ENCODE measurements around the gene STX19.
"Not testable (repeated sequence)": the region's sequence is repeated elsewhere in the genome, so short reads cannot be mapped to it uniquely, and the experiment has no call there.

Gene STX19

DNA sequence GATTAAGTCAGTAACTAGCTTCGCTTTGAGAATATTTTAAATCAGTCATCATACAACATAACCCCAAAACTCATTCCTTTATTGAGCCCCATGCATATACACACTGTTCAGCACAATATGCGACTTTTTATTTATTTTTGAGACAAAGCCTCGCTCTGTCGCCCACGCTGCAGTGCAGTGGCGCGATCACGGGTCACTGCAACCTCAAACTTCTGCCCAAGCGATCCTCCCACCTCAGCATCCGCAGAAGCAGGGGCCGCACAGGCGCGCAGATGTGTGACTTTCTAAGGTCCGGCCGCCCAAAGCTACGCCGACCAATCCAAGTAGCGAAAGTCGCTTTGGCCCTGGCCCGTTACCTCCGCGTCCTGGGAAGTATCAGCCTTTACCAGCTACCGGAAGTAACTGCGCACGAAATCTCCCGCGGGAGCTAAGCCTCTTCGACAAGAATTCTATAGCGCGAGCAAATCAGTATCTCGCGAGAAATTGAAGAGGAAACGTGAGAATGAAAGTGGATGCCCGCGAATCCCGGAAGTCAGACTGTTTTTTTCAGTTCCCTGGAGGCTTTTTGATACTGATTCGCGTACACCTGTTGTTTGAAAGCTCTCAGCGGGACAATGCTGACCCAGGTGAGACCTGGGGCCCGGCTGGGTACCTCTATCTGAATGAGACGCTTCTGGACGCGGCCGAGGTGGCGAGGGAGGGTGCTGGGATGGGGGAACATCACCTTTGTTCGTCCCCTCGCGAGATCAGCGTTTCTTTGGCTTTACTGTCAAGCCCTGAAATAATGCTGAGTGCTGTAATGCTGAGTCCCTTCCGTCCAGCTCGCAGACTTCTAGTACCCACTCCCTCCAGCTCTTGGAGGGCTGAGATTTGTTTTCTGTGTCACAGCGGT lies 34.4 kb upstream of the STX19 start, which contains the start of the genes DHFR2 and NSUN3:
TSS of gene DHFR2 (minus strand) at position 404 of the 892 bp plus-strand sequence. CDS start 1,405 bp downstream, outside the sequence.
TSS of gene NSUN3 (plus strand) at position 549 of the 892 bp plus-strand sequence. CDS start at position 615, 66 bp downstream.
- peak; percentile 93 for DNase-seq (ENCODE audit: low read depth, low spot score)
- POLR2A ChIA-PET = interaction anchor here (0.5 to 2.1 kb wide), 6 partner anchors 12 to 89 kb away, joined by 3 to 8 read pairs (median 4); partner anchors contain the start of gene PROS1
- TF ChIP-seq, protein P1, sequence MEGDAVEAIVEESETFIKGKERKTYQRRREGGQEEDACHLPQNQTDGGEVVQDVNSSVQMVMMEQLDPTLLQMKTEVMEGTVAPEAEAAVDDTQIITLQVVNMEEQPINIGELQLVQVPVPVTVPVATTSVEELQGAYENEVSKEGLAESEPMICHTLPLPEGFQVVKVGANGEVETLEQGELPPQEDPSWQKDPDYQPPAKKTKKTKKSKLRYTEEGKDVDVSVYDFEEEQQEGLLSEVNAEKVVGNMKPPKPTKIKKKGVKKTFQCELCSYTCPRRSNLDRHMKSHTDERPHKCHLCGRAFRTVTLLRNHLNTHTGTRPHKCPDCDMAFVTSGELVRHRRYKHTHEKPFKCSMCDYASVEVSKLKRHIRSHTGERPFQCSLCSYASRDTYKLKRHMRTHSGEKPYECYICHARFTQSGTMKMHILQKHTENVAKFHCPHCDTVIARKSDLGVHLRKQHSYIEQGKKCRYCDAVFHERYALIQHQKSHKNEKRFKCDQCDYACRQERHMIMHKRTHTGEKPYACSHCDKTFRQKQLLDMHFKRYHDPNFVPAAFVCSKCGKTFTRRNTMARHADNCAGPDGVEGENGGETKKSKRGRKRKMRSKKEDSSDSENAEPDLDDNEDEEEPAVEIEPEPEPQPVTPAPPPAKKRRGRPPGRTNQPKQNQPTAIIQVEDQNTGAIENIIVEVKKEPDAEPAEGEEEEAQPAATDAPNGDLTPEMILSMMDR (IDR thresholded peaks at IDR 0.05; ENCODE audit: insufficient read depth, low read length, missing control alignments) = no peak
- CTCF ChIA-PET = interaction anchor here (1.1 to 2.6 kb wide), 9 partner anchors 9 to 59 kb away, joined by 3 to 18 read pairs (median 3); no protein-coding TSS in a partner anchor
- peak within 1 kb of the TSS; percentile 65 for H3K4me3 ChIP-seq (ENCODE audit: low read depth, low read length)

DNA sequence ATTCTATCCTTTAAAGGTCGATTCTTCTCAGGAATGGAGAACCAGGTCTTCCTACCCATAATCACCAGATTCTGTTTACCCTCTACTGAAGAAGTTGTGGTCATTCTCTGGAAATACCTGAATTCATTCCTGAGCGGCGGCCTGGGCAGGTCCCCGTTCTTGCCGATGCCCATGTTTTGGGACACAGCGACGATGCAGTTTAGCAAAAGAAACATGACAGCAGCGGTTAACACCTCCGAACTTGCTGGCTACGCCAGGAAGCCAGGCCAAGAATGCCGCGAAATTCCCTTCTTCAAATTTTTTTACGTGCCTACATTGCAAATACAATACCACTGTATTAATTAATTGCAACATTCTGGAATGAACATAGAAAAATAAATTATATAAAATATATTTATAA lies 32.9 kb upstream of the STX19 start:
- TF ChIP-seq, protein P1 (IDR thresholded peaks at IDR 0.05; ENCODE audit: insufficient read depth, low read length, missing control alignments) = no peak
- ChIA-PET CTCF (interaction anchor here (1.0 to 2.6 kb wide), 4 partner anchors 10 to 57 kb away, joined by 3 to 18 read pairs (median 10); no protein-coding TSS in a partner anchor), POLR2A (no interaction called here)
- no peak for DNase-seq (ENCODE audit: low read depth, low spot score)
- no peak overlapping the region for H3K4me3 ChIP-seq (ENCODE audit: low read depth, low read length)

DNA sequence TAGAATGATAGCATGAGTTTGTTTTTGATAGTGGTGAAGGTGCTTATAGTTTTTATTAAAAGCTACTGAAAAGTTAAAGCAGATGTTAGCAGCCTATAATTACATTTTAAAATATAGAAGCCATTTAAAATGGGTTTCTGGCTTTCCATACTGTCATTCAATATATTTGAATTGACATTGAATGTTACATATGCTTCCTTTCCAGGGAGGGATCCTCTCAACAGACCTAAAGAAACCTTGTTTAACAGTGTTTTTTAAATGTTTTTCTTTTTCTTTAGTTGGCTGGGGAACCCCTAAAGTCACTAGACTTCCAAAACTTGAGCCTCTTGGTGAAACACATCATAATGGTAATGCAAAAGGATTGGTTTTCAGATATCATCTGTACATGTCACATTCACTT lies 22.1 kb upstream of the STX19 start:
- TF ChIP-seq, protein P1 (IDR thresholded peaks at IDR 0.05; ENCODE audit: insufficient read depth, low read length, missing control alignments) = no peak
- no peak for DNase-seq (ENCODE audit: low read depth, low spot score)
- ChIA-PET POLR2A (interaction anchor here (1.4 kb wide), 1 partner anchor 12 kb away, joined by 8 read pairs; the partner anchor contains the start of genes DHFR2 and NSUN3), CTCF (interaction anchor here (0.9 to 2.5 kb wide), 4 partner anchors 13 to 19 kb away, joined by 3 to 12 read pairs (median 4); no protein-coding TSS in a partner anchor)
- H3K4me3 ChIP-seq (ENCODE audit: low read depth, low read length) = no peak overlapping the region

DNA sequence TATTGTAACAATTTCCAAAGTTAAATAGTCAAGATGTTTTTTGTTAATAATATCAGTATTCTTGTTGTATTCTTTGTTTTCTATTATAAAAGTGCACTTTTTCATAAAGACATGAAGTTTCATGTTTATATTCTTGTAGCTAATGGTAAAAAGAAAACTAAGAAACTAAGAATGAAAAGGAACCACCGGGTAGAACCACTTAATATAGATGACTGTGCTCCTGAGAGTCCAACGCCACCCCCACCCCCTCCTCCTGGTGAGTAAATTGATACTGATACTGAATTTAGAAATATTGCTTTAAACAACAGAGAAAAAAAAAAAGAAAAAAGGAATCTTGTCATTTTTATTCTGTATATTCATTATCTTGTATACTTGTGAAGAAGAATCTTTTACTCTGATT lies 20.9 kb upstream of the STX19 start:
- TF ChIP-seq, protein P1 (IDR thresholded peaks at IDR 0.05; ENCODE audit: insufficient read depth, low read length, missing control alignments) = no peak
- no peak for DNase-seq (ENCODE audit: low read depth, low spot score)
- ChIA-PET POLR2A (no interaction called here), CTCF (interaction anchor here (1.6 to 2.5 kb wide), 2 partner anchors 18 to 20 kb away, joined by 4 to 12 read pairs; no protein-coding TSS in a partner anchor)
- H3K4me3 ChIP-seq (ENCODE audit: low read depth, low read length) = no peak overlapping the region

DNA sequence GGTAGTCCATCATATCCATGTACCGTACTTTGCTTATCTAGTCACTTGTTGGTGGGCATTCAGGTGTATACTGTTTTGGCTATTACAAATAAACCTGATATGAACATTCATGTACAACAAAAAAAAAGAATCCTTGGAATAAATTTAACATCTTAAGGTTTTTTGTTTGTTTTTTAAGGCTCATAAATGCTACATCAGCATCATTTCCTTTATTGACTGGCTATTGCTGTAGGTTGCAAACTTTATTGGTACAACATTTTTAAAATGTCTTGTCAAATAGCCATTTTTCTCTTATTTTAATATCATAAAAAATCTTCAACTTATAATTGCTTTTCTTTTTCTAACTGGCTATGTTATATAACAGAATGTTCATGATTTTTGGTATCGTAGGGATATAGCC lies 18.1 kb upstream of the STX19 start:
- CTCF ChIA-PET = no interaction called here
- POLR2A ChIA-PET = no interaction called here
- DNase-seq (ENCODE audit: low read depth, low spot score) = no peak
- TF ChIP-seq, protein P1 (IDR thresholded peaks at IDR 0.05; ENCODE audit: insufficient read depth, low read length, missing control alignments) = no peak
- no peak overlapping the region for H3K4me3 ChIP-seq (ENCODE audit: low read depth, low read length)

DNA sequence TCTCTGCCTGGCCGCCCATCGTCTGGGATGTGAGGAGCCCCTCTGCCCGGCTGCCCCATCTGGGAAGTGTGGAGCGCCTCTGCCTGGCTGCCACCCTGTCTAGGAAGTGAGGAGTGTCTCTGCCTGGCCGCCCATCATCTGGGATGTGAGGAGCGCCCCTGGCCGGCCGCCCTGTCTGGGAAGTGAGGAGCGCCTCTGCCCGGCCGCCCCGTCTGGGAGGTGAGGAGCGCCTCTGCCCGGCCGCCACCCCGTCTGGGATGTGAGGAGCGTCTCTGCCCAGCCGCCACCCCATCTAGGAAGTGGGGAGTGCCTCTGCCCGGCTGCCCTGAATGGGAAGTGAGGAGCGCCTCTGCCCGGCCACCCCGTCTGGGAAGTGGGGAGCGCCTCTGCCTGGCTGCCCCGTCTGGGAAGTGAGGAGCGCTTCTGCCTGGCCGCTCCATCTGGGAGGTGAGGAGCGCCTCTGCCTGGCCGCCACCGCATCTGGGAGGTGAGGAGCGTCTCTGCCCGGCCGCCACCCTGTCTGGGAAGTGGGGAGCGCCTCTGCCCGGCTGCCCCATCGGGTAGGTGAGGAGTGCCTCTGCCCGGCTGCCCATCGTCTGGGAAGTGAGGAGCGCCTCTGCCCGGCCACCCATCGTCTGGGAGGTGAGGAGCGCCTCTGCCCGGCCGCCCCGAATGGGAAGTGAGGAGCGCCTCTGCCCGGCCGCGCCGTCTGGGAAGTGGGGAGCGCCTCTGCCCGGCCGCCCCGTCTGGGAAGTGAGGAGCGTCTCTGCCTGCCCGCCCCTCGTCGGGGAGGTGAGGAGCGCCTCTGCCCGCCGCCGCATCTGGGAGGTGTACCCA lies 15.9 kb upstream of the STX19 start:
- CTCF ChIA-PET; POLR2A ChIA-PET; H3K4me3 ChIP-seq (ENCODE audit: low read depth, low read length); DNase-seq (ENCODE audit: low read depth, low spot score): not testable (repeated sequence)

Measured in AG04449 (cell line).